Stimulated activated naive CD8-positive, alpha-beta T cell treated with anti-CD3 and anti-CD28 coated beads, Interleukin-15, amount 100 ng/mL, for 72 hours (primary cell): ENCODE data around the gene OTC.

ENCODE experiments used
- ATAC-seq: fragments of 150-1000 bp; cut with Tn5 transposase; 2 replicates; pipeline ENCODE4 v1.10.0; 2021; ENCODE audit warnings: mild to moderate bottlenecking, moderate library complexity
- DNase-seq, 2 donors: peaks; one replicate each; pipeline ENCODE4 v3.0.0; 2021 to 2022
- H3K27ac Mint-ChIP-seq, 2 donors: one replicate each; pipeline ENCODE4 v1.8.0; 2022; ENCODE audit warnings: mild to moderate bottlenecking in 2 of 2, mixed read lengths in 2 of 2, moderate library complexity in 2 of 2
- H3K27me3 Mint-ChIP-seq: one replicate; pipeline ENCODE4 v1.8.0; 2022; ENCODE audit warnings: mixed read lengths
- H3K4me1 Mint-ChIP-seq: one replicate; pipeline ENCODE4 v1.8.0; 2022; ENCODE audit warnings: mild to moderate bottlenecking, mixed read lengths
- H3K4me3 Mint-ChIP-seq, 2 donors: one replicate each; pipeline ENCODE4 v1.8.0; 2022; ENCODE audit warnings: mild to moderate bottlenecking in 2 of 2, mixed read lengths in 2 of 2, moderate library complexity in 1 of 2
- H3K9me3 Mint-ChIP-seq, 2 donors: one replicate each; pipeline ENCODE4 v1.8.0; 2022; ENCODE audit warnings: mixed read lengths in 2 of 2

The OTC gene

GRCh38 chrX:38352362-38352761, at the start of gene OTC:
OTC (plus strand) TSS chrX:38352604; CDS start chrX:38352697, 93 bp downstream.
- DNase-seq = no peak
- H3K4me1 Mint-ChIP-seq = no peaks in the 10 kb centered on the region
- ATAC-seq = no peak
- no peak within 1 kb of the TSS for H3K4me3 Mint-ChIP-seq
- no peak within 1 kb of the TSS for H3K27ac Mint-ChIP-seq
- no peaks in the 10 kb centered on the region for H3K9me3 Mint-ChIP-seq
- peaks cover 10% of the 10 kb centered on the region for H3K27me3 Mint-ChIP-seq

DNA sequence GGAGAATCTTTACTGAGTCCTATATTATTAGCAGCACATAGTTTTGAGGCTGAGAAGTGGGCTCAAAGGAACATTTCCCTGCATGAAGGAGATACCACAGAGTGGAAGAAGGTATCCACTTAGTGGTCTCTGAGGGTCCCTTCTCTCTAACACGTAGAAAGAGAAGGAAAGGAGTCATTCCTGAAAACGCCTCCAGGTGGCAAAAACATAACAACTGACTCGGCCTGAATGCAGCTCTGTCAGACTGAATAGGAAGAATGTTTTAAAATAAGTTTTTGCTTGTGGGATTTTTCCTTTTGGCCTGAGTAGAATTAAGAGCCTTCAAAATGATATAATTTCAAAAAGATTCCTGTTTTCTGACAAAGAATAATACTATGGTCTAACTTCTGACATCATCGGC, 48.4 kb upstream of the OTC start:
- Mint-ChIP-seq H3K27ac (no peak overlapping the region), H3K9me3 (no peaks in the 10 kb centered on the region), H3K4me1 (no peaks in the 10 kb centered on the region), H3K4me3 (no peak overlapping the region), H3K27me3 (no peaks in the 10 kb centered on the region)
- DNase-seq = no peak
- ATAC-seq = no peak

- H3K27ac Mint-ChIP-seq = no peak overlapping the region
- H3K27me3 Mint-ChIP-seq = no peaks in the 10 kb centered on the region
- ATAC-seq (no peak), DNase-seq (no peak)
- H3K4me3 Mint-ChIP-seq = no peak overlapping the region
- H3K9me3 Mint-ChIP-seq = no peaks in the 10 kb centered on the region
- no peaks in the 10 kb centered on the region for H3K4me1 Mint-ChIP-seq
These were observed 46.4 kb upstream of the OTC start for GRCh38 chrX:38305971-38306370.

DNA sequence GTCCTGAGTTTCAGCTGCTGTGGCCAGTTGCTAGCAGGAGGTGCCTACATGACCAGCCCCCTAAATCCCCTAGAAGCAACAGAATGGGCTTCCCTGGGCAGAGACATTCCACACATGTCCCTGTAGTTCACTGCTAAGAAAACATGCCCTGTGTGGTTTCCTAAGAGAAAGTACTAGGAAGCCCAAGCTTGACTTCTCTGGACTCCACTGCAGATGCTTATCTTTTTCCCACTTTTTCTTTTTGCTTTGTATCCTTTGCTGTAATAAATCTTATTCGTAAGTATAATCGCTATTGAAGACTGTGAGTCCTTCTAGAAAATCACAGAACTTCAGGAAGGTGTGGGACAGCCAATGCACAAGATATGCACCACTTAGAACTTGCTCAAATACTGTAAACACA, 40.7 kb upstream of the OTC start:
- Mint-ChIP-seq H3K27me3 (no peaks in the 10 kb centered on the region), H3K4me3 (no peak overlapping the region), H3K27ac (no peak overlapping the region), H3K4me1 (no peaks in the 10 kb centered on the region), H3K9me3 (no peaks in the 10 kb centered on the region)
- DNase-seq (no peak), ATAC-seq (no peak)

GRCh38 chrX:38312436-38312835, 40.0 kb upstream of the OTC start:
- no peaks in the 10 kb centered on the region for H3K27me3 Mint-ChIP-seq
- H3K4me1 Mint-ChIP-seq = no peaks in the 10 kb centered on the region
- H3K9me3 Mint-ChIP-seq = no peaks in the 10 kb centered on the region
- no peak overlapping the region for H3K4me3 Mint-ChIP-seq
- ATAC-seq = no peak
- DNase-seq = no peak
- no peak overlapping the region for H3K27ac Mint-ChIP-seq

DNA sequence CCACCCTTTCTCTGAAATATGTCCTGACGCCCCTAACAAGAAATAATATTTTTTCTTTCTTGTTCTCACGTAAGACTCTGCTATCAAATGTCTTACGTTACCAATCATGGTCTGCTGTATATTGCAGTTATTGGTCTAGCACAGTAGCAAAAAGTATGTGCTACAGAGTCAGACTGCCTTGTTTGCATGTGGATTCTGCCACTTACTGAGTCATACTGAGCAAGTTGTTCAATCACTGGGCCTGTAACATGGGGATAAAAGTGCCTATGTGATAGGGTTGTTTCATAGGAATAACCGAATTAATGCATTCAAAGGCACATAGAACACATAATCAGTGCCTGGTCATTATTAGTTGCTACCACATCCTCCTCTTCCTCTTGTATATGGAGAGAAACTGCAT, 39.2 kb upstream of the OTC start:
- DNase-seq = no peak
- no peak overlapping the region for H3K27ac Mint-ChIP-seq
- no peaks in the 10 kb centered on the region for H3K4me1 Mint-ChIP-seq

DNA sequence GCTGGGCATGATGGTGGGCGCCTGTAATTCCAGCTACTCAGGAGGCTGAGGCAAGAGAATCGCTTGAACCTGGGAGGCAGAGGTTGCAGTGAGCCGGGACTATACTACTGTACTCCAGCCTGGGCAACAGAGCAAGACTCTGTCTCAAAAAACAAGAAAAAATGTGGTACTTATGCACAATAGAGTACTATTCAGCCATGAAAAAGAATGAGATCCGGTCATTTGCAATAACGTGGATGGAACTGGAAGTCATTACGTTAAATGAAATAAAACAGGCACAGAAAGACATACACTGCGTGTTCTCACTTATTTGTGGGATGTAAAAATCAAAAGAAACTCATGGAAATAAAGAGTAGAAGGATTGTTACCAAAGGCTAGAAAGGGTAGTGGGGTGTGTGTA, 37.2 kb upstream of the OTC start:
- DNase-seq = no peak
- H3K27me3 Mint-ChIP-seq = no peaks in the 10 kb centered on the region

More for the DNA sequence above, 39.2 kb upstream of the OTC start:
- ATAC-seq = no peak
- H3K4me3 Mint-ChIP-seq = no peak overlapping the region
- H3K9me3 Mint-ChIP-seq = no peaks in the 10 kb centered on the region
- no peaks in the 10 kb centered on the region for H3K27me3 Mint-ChIP-seq

GRCh38 chrX:38318196-38318595, 34.2 kb upstream of the OTC start:
- Mint-ChIP-seq H3K27me3 (no peaks in the 10 kb centered on the region), H3K27ac (no peak overlapping the region), H3K9me3 (no peaks in the 10 kb centered on the region), H3K4me3 (no peak overlapping the region), H3K4me1 (no peaks in the 10 kb centered on the region)
- DNase-seq (no peak), ATAC-seq (no peak)

More for the DNA sequence above, 37.2 kb upstream of the OTC start:
- no peak overlapping the region for H3K27ac Mint-ChIP-seq
- H3K9me3 Mint-ChIP-seq = no peaks in the 10 kb centered on the region
- H3K4me1 Mint-ChIP-seq = no peaks in the 10 kb centered on the region
- ATAC-seq = no peak
- H3K4me3 Mint-ChIP-seq = no peak overlapping the region

DNA sequence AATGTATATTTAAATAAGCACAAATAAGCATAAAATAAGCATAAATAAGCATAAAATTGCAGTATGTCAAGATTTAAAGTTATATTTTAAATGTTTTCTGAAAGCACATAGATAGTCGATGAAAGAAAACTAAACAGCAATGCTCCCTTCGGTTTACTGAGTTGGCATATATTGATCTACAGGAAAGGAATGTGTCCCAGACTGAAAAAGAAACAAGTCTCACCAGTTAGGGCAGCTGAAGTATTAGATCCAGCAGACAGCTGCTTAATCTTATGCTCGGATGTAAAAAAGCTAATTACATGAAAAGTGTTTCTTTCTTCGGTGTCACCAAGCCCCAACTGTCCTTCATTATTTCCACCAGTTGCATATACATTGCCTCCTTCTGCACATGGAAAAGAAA, 33.8 kb upstream of the OTC start:
- ATAC-seq = no peak
- no peak overlapping the region for H3K27ac Mint-ChIP-seq
- H3K4me3 Mint-ChIP-seq = no peak overlapping the region
- H3K27me3 Mint-ChIP-seq = no peaks in the 10 kb centered on the region
- DNase-seq = no peak
- no peaks in the 10 kb centered on the region for H3K4me1 Mint-ChIP-seq
- no peaks in the 10 kb centered on the region for H3K9me3 Mint-ChIP-seq

- DNase-seq = no peak
- H3K9me3 Mint-ChIP-seq = no peaks in the 10 kb centered on the region
- ATAC-seq = no peak
- H3K4me1 Mint-ChIP-seq = no peaks in the 10 kb centered on the region
- H3K27me3 Mint-ChIP-seq = no peaks in the 10 kb centered on the region
- H3K27ac Mint-ChIP-seq = no peak overlapping the region
- no peak overlapping the region for H3K4me3 Mint-ChIP-seq
These were observed 31.6 kb upstream of the OTC start for GRCh38 chrX:38320819-38321218.

DNA sequence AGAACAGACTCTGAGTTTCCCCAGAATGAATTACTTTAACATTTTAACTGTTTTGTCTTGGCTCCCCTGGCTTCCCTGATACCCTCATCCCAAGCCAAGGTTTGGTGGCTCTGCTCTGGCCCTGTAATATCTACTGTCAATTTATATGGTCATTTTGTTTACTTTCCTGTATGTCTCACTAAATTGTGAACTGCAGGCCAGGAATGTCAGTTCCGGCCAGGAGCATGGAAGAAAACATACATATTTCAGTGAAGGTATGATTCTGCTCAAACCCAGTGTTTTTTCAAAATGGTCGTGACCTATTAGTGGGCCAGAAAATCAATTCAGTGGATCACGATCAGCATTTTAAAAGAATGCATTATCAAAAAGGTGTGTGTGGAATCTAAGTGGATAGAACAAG, 26.3 kb upstream of the OTC start:
- Mint-ChIP-seq H3K9me3 (no peaks in the 10 kb centered on the region), H3K4me1 (peaks cover 21% of the 10 kb centered on the region), H3K27me3 (no peaks in the 10 kb centered on the region), H3K27ac (peak overlapping the region; percentile 99 to 100), H3K4me3 (peak overlapping the region; percentile 92 to 95)
- DNase-seq (no peak), ATAC-seq (no peak)

- peak within 1 kb of the TSS; percentile 99 to 100 for H3K27ac Mint-ChIP-seq
- ATAC-seq = peak; percentile 98
- H3K4me3 Mint-ChIP-seq = peak within 1 kb of the TSS; percentile 92 to 95
- DNase-seq = peak; percentile 85 to 93
- H3K27me3 Mint-ChIP-seq = no peaks in the 10 kb centered on the region
- no peaks in the 10 kb centered on the region for H3K9me3 Mint-ChIP-seq
- peaks cover 21% of the 10 kb centered on the region for H3K4me1 Mint-ChIP-seq
These were observed 25.2 kb upstream of the OTC start, which contains the start of gene RPGR for GRCh38 chrX:38327007-38327774. RPGR (minus strand) TSS chrX:38327509; CDS start chrX:38327367, 142 bp downstream.

GRCh38 chrX:38327775-38328081, 24.7 kb upstream of the OTC start:
- DNase-seq (no peak), ATAC-seq (no peak)
- H3K27me3 Mint-ChIP-seq = no peaks in the 10 kb centered on the region
- peak overlapping the region; percentile 92 to 95 for H3K4me3 Mint-ChIP-seq
- no peaks in the 10 kb centered on the region for H3K9me3 Mint-ChIP-seq
- H3K4me1 Mint-ChIP-seq = peaks cover 21% of the 10 kb centered on the region
- peak overlapping the region; percentile 99 to 100 for H3K27ac Mint-ChIP-seq

GRCh38 chrX:38332505-38332904, 19.9 kb upstream of the OTC start:
- no peaks in the 10 kb centered on the region for H3K9me3 Mint-ChIP-seq
- ATAC-seq (no peak), DNase-seq (no peak)
- H3K27me3 Mint-ChIP-seq = peaks cover 5% of the 10 kb centered on the region
- H3K4me3 Mint-ChIP-seq = no peak overlapping the region
- H3K27ac Mint-ChIP-seq = no peak overlapping the region
- H3K4me1 Mint-ChIP-seq = peaks cover 11% of the 10 kb centered on the region

DNA sequence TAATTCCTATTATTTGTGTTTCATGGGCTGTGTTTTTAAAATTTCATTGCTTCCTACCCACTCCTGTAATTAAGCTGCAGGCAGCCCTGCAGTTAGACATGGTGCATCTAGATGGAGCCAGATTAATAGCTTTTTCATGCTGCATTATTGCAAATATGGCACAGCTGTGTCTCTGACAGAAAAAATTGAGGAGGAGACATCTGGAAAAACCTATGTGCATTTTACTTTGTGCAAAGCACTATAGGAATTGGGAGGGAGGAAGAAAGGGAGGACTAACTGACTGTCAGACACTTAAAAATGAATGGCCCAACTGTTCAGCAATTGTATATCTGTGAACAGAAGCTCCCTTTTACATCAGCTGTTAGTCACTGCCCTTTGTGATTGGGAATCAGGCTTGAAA, 17.0 kb upstream of the OTC start:
- peaks cover 5% of the 10 kb centered on the region for H3K27me3 Mint-ChIP-seq
- no peak for DNase-seq

DNA sequence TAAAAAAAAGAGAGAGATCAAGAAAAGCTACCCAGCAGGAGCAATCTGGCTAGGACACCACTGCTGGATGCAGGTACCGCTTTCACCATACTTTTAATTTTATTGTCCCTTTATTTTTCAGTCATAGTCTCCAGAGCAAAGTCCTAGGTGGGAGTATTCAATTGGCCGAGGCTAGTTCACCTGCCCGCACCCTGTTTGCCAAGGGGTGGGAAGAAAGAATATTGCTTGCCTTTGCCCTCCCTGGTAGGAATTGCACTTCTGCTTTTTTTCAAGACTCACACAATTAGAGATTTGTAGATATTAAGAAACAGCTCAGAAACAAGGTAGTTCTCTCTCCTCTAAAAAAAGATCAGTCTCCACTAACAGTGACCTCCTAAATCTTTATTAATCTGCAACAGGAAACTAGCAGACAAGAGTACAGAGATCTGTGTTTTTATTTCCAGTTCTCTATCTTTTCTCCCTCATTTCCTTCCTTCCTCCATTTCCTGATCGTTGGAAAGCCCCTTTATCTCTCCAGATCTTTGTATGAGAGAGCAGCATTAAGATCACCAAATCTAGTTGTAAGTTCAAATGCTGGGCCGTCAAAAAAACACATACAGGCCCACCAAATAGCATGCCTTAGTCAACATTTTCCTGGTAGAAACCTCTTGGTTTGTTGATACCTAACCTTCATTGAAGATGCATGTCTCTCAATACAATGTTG, 15.7 kb upstream of the OTC start:
- no peaks in the 10 kb centered on the region for H3K4me1 Mint-ChIP-seq
- H3K4me3 Mint-ChIP-seq = no peak overlapping the region
- DNase-seq (no peak), ATAC-seq (no peak)
- H3K27me3 Mint-ChIP-seq = peaks cover 5% of the 10 kb centered on the region
- no peaks in the 10 kb centered on the region for H3K9me3 Mint-ChIP-seq
- H3K27ac Mint-ChIP-seq = no peak overlapping the region

More for the DNA sequence above, 17.0 kb upstream of the OTC start:
- Mint-ChIP-seq H3K27ac (no peak overlapping the region), H3K4me1 (no peaks in the 10 kb centered on the region), H3K4me3 (no peak overlapping the region), H3K9me3 (no peaks in the 10 kb centered on the region)
- no peak for ATAC-seq
